Stimulated activated effector memory CD8-positive, alpha-beta T cell treated with anti-CD3 and anti-CD28 coated beads, Interleukin-12 subunit alpha, Interleukin-12 subunit beta, amount 100 ng/mL, for 72 hours (primary cell): ENCODE measurements around the gene YBX1.

Experiments used
- ATAC-seq: fragments of 150-1000 bp; cut with Tn5 transposase; 2 replicates; pipeline ENCODE4 v1.10.0; 2021
- DNase-seq, 2 donors: peaks; one replicate each; pipeline ENCODE4 v3.0.0; 2021 to 2022; ENCODE audit warnings: low spot score in 2 of 2
- H3K27ac Mint-ChIP-seq: one replicate; pipeline ENCODE4 v1.8.0; 2022; ENCODE audit warnings: mild to moderate bottlenecking, mixed read lengths
- H3K36me3 Mint-ChIP-seq: one replicate; pipeline ENCODE4 v1.8.0; 2022; ENCODE audit warnings: mild to moderate bottlenecking, mixed read lengths
- H3K4me1 Mint-ChIP-seq: one replicate; pipeline ENCODE4 v1.8.0; 2022; ENCODE audit warnings: mixed read lengths
- H3K4me3 Mint-ChIP-seq: one replicate; pipeline ENCODE4 v1.8.0; 2022; ENCODE audit warnings: mild to moderate bottlenecking, mixed read lengths
- H3K9me3 Mint-ChIP-seq: one replicate; pipeline ENCODE4 v1.8.0; 2022; ENCODE audit warnings: mixed read lengths

The YBX1 gene

GRCh38 chr1:42736152-42736551 is 53.9 kb downstream of the YBX1 start:
- Mint-ChIP-seq H3K36me3 (no peaks in the 10 kb centered on the region), H3K4me1 (peaks cover 12% of the 10 kb centered on the region), H3K27ac (peak overlapping the region; percentile 78), H3K9me3 (no peaks in the 10 kb centered on the region), H3K4me3 (no peak overlapping the region)
- DNase-seq (no peak), ATAC-seq (peak; percentile 27)

GRCh38 chr1:42736571-42737200 is 54.5 kb downstream of the YBX1 start:
- Mint-ChIP-seq H3K4me3 (no peak overlapping the region), H3K4me1 (peaks cover 12% of the 10 kb centered on the region), H3K36me3 (no peaks in the 10 kb centered on the region), H3K9me3 (no peaks in the 10 kb centered on the region), H3K27ac (peak overlapping the region; percentile 78)
- DNase-seq = no peak
- no peak for ATAC-seq

GRCh38 chr1:42737257-42737656 is 55.0 kb downstream of the YBX1 start:
- DNase-seq = no peak
- Mint-ChIP-seq H3K27ac (peak overlapping the region; percentile 78), H3K9me3 (no peaks in the 10 kb centered on the region), H3K4me1 (peaks cover 12% of the 10 kb centered on the region), H3K4me3 (no peak overlapping the region), H3K36me3 (no peaks in the 10 kb centered on the region)
- no peak for ATAC-seq

GRCh38 chr1:42737986-42738677 is 55.9 kb downstream of the YBX1 start:
- ATAC-seq (no peak), DNase-seq (no peak)
- H3K4me3 Mint-ChIP-seq = no peak overlapping the region
- H3K9me3 Mint-ChIP-seq = no peaks in the 10 kb centered on the region
- H3K36me3 Mint-ChIP-seq = no peaks in the 10 kb centered on the region
- peaks cover 12% of the 10 kb centered on the region for H3K4me1 Mint-ChIP-seq
- no peak overlapping the region for H3K27ac Mint-ChIP-seq

GRCh38 chr1:42738678-42739226 is 56.5 kb downstream of the YBX1 start:
- H3K27ac Mint-ChIP-seq = no peak overlapping the region
- ATAC-seq (no peak), DNase-seq (no peak)
- H3K4me3 Mint-ChIP-seq = no peak overlapping the region
- no peaks in the 10 kb centered on the region for H3K36me3 Mint-ChIP-seq
- H3K4me1 Mint-ChIP-seq = peaks cover 12% of the 10 kb centered on the region
- H3K9me3 Mint-ChIP-seq = no peaks in the 10 kb centered on the region

- H3K4me1 Mint-ChIP-seq = peaks cover 12% of the 10 kb centered on the region
- DNase-seq (no peak), ATAC-seq (no peak)
- H3K9me3 Mint-ChIP-seq = no peaks in the 10 kb centered on the region
- H3K27ac Mint-ChIP-seq = no peak within 1 kb of the TSS
- no peak within 1 kb of the TSS for H3K4me3 Mint-ChIP-seq
- no peaks in the 10 kb centered on the region for H3K36me3 Mint-ChIP-seq
Observed at GRCh38 chr1:42739753-42740700, 57.8 kb downstream of the YBX1 start, which contains the start of gene CLDN19. Gene CLDN19, minus strand, starts transcription at chr1:42740236. Its CDS starts 173 bp downstream, at chr1:42740063.

- Mint-ChIP-seq H3K36me3 (peaks cover 3% of the 10 kb centered on the region), H3K9me3 (no peaks in the 10 kb centered on the region), H3K27ac (no peak overlapping the region), H3K4me1 (peaks cover 12% of the 10 kb centered on the region), H3K4me3 (no peak overlapping the region)
- DNase-seq (no peak), ATAC-seq (no peak)
Observed at GRCh38 chr1:42740851-42741580, 58.8 kb downstream of the YBX1 start.

GRCh38 chr1:42741706-42742105 is 59.5 kb downstream of the YBX1 start:
- peaks cover 8% of the 10 kb centered on the region for H3K36me3 Mint-ChIP-seq
- no peak for DNase-seq
- peaks cover 8% of the 10 kb centered on the region for H3K4me1 Mint-ChIP-seq
- H3K9me3 Mint-ChIP-seq = no peaks in the 10 kb centered on the region
- no peak overlapping the region for H3K27ac Mint-ChIP-seq
- no peak for ATAC-seq
- H3K4me3 Mint-ChIP-seq = no peak overlapping the region

GRCh38 chr1:42742141-42742540 is 59.9 kb downstream of the YBX1 start:
- Mint-ChIP-seq H3K36me3 (peaks cover 12% of the 10 kb centered on the region), H3K27ac (no peak overlapping the region), H3K4me1 (peaks cover 3% of the 10 kb centered on the region), H3K9me3 (no peaks in the 10 kb centered on the region), H3K4me3 (no peak overlapping the region)
- ATAC-seq (no peak), DNase-seq (no peak)

GRCh38 chr1:42742617-42743316 is 60.5 kb downstream of the YBX1 start:
- peaks cover 16% of the 10 kb centered on the region for H3K36me3 Mint-ChIP-seq
- no peaks in the 10 kb centered on the region for H3K4me1 Mint-ChIP-seq
- ATAC-seq (no peak), DNase-seq (no peak)
- no peak overlapping the region for H3K27ac Mint-ChIP-seq
- H3K4me3 Mint-ChIP-seq = no peak overlapping the region
- H3K9me3 Mint-ChIP-seq = no peaks in the 10 kb centered on the region

GRCh38 chr1:42743317-42744147 is 61.3 kb downstream of the YBX1 start:
- Mint-ChIP-seq H3K4me3 (no peak overlapping the region), H3K27ac (no peak overlapping the region), H3K9me3 (no peaks in the 10 kb centered on the region), H3K36me3 (peaks cover 24% of the 10 kb centered on the region), H3K4me1 (no peaks in the 10 kb centered on the region)
- ATAC-seq (no peak), DNase-seq (no peak)

GRCh38 chr1:42744148-42744413 is 61.9 kb downstream of the YBX1 start:
- no peak for DNase-seq
- no peaks in the 10 kb centered on the region for H3K4me1 Mint-ChIP-seq
- ATAC-seq = no peak
- H3K27ac Mint-ChIP-seq = no peak overlapping the region
- peaks cover 29% of the 10 kb centered on the region for H3K36me3 Mint-ChIP-seq
- H3K9me3 Mint-ChIP-seq = no peaks in the 10 kb centered on the region
- no peak overlapping the region for H3K4me3 Mint-ChIP-seq

GRCh38 chr1:42745851-42746250 is 63.6 kb downstream of the YBX1 start:
- H3K9me3 Mint-ChIP-seq = no peaks in the 10 kb centered on the region
- no peaks in the 10 kb centered on the region for H3K4me1 Mint-ChIP-seq
- H3K27ac Mint-ChIP-seq = no peak overlapping the region
- DNase-seq (no peak), ATAC-seq (no peak)
- peaks cover 43% of the 10 kb centered on the region for H3K36me3 Mint-ChIP-seq
- no peak overlapping the region for H3K4me3 Mint-ChIP-seq
